Measurements from ENCODE around the gene AGK. TPM values are rescaled to one million over a fixed set of nuclear protein-coding genes. Genes with fewer than 3 reads are reported as not detected.

Gene AGK
- total RNA-seq, 1 donor from 2014 or later, result 35.0 TPM

DNA sequence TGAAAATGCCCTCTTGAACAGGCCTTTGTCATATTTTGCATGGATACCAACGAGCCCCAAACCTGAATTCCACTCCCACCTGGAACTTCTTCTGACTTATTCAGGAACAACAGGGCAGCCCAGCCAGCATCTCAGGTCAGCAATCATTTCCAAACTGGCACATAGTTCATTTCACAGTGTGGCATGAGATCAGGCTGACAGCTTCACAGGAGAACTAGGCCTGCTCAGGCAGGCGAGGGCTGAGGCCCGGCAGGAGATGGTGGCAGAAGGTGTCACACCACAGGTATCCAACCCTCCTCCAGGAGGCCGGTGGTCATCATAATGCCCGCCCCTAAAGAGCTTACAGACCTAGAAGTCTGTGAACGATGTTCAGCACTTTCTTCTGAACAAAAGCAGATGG, 108.3 kb downstream of the AGK start:
- no peaks in the 10 kb centered on the region for H3K27me3 Mint-ChIP-seq (ENCODE audit: low read depth)
- H3K9me3 Mint-ChIP-seq, result no peaks in the 10 kb centered on the region
- no peak overlapping the region for H3K4me3 Mint-ChIP-seq
- TF ChIP-seq CTCF (IDR thresholded peaks at IDR 0.05; ENCODE audit: unreplicated experiment), result no peak
- no peak overlapping the region for H3K27ac Mint-ChIP-seq
- peaks cover 29% of the 10 kb centered on the region for H3K36me3 Mint-ChIP-seq
- DNase-seq (ENCODE audit: low spot score in 2 of 2, unreplicated experiment in 2 of 2), result no peak
- H3K4me1 Mint-ChIP-seq, result peaks cover 2% of the 10 kb centered on the region

- Mint-ChIP-seq H3K9me3 (no peaks in the 10 kb centered on the region), H3K27ac (no peak overlapping the region), H3K27me3 (ENCODE audit: low read depth) (no peaks in the 10 kb centered on the region), H3K36me3 (peaks cover 28% of the 10 kb centered on the region), H3K4me1 (no peaks in the 10 kb centered on the region), H3K4me3 (no peak overlapping the region)
- TF ChIP-seq CTCF (IDR thresholded peaks at IDR 0.05; ENCODE audit: unreplicated experiment), result no peak
- DNase-seq (ENCODE audit: low spot score in 2 of 2, unreplicated experiment in 2 of 2), result no peak
Observed at GRCh38 chr7:141660259-141660658, 109.0 kb downstream of the AGK start.

GRCh38 chr7:141663081-141663849, 112.1 kb downstream of the AGK start:
- Mint-ChIP-seq H3K4me3 (no peak overlapping the region), H3K9me3 (no peaks in the 10 kb centered on the region), H3K27ac (no peak overlapping the region)

GRCh38 chr7:141664450-141664849, 113.2 kb downstream of the AGK start:
- Mint-ChIP-seq H3K36me3 (peaks cover 36% of the 10 kb centered on the region), H3K27ac (no peak overlapping the region)

More at GRCh38 chr7:141663081-141663849, 112.1 kb downstream of the AGK start:
- peaks cover 33% of the 10 kb centered on the region for H3K36me3 Mint-ChIP-seq
- no peak for DNase-seq (ENCODE audit: low spot score in 2 of 2, unreplicated experiment in 2 of 2)
- H3K4me1 Mint-ChIP-seq, result no peaks in the 10 kb centered on the region
- H3K27me3 Mint-ChIP-seq (ENCODE audit: low read depth), result no peaks in the 10 kb centered on the region
- no peak for TF ChIP-seq CTCF (IDR thresholded peaks at IDR 0.05; ENCODE audit: unreplicated experiment)

DNA sequence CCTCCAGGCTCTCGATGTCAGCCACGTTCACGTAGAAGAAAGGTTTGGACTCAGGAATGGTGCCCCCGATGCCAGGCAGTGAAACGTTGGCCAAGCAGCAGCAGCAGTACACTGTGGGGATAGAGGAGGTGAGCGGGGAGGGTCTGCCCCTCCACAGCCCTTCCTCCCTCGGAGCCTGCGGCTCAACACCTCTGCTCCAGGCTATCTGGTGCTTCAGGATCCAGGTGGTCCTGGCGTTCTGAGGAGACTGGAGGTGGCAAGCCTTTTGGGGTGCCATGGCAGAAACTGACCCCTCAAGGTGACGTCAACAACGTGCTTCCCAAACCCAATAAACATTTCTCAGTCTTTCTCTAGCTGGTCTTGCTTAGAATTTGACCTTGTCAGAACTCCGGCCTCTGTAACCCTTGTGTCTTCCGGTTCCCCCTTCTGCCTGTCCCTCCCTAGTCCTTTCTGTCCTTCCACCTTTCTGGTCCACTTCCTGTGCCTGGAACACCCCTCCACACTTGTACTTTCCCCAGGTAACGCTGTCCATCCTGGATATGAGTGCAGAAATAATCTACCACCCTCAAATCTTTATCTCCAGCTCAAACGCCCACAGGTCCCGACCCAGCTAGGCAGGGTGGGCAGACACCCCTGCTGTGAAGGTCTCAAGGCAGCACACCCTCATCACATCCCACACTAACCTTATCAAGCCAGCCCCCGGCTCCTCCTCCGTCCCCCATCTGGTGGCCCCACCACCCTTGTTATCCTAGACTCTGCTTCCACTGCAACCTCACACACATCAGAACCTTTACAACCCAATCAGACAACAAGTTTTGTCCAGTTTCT, 114.2 kb downstream of the AGK start:
- no peak overlapping the region for H3K4me3 Mint-ChIP-seq
- no peak overlapping the region for H3K27ac Mint-ChIP-seq
- H3K9me3 Mint-ChIP-seq, result no peaks in the 10 kb centered on the region
- no peaks in the 10 kb centered on the region for H3K27me3 Mint-ChIP-seq (ENCODE audit: low read depth)
- DNase-seq (ENCODE audit: low spot score in 2 of 2, unreplicated experiment in 2 of 2), result no peak
- no peaks in the 10 kb centered on the region for H3K4me1 Mint-ChIP-seq
- H3K36me3 Mint-ChIP-seq, result peaks cover 38% of the 10 kb centered on the region
- TF ChIP-seq CTCF (IDR thresholded peaks at IDR 0.05; ENCODE audit: unreplicated experiment), result no peak

More at GRCh38 chr7:141664450-141664849, 113.2 kb downstream of the AGK start:
- Mint-ChIP-seq H3K4me3 (no peak overlapping the region), H3K9me3 (no peaks in the 10 kb centered on the region), H3K4me1 (no peaks in the 10 kb centered on the region), H3K27me3 (ENCODE audit: low read depth) (no peaks in the 10 kb centered on the region)
- no peak for DNase-seq (ENCODE audit: low spot score in 2 of 2, unreplicated experiment in 2 of 2)
- no peak for TF ChIP-seq CTCF (IDR thresholded peaks at IDR 0.05; ENCODE audit: unreplicated experiment)
